HG02973 (cell line): Measurements from ENCODE around the gene ARSB.
"Not testable (repeated sequence)": the region's sequence is repeated elsewhere in the genome, so short reads cannot be mapped to it uniquely, and the experiment has no call there.

Experiments
- ATAC-seq: cut with Tn5 transposase; IDR thresholded peaks from one replicate; pipeline ENCODE4 v1.9.1; 2021; ENCODE audit warnings: moderate library complexity; ENCODE audit not compliant: unreplicated experiment

ARSB gene

GRCh38 chr5:78785454-78785853 lies 199.7 kb downstream of the ARSB start:
- no peak for ATAC-seq

- ATAC-seq = no peak
Observed at GRCh38 chr5:78783434-78784130, 201.5 kb downstream of the ARSB start.

GRCh38 chr5:78782728-78783127 lies 202.4 kb downstream of the ARSB start:
- ATAC-seq = no peak

- ATAC-seq = no peak
Observed at GRCh38 chr5:78781611-78782286, 203.4 kb downstream of the ARSB start.

GRCh38 chr5:78779771-78780616 lies 205.1 kb downstream of the ARSB start:
- no peak for ATAC-seq

GRCh38 chr5:78779262-78779661 lies 205.8 kb downstream of the ARSB start:
- ATAC-seq = no peak

GRCh38 chr5:78778538-78778937 lies 206.6 kb downstream of the ARSB start:
- ATAC-seq = no peak

GRCh38 chr5:78777901-78778300 lies 207.2 kb downstream of the ARSB start:
- no peak for ATAC-seq

GRCh38 chr5:78776637-78777036 lies 208.5 kb downstream of the ARSB start:
- ATAC-seq = no peak

- no peak for ATAC-seq
Observed at GRCh38 chr5:78773655-78774054, 211.5 kb downstream of the ARSB start.

- ATAC-seq = no peak
Observed at GRCh38 chr5:78771260-78772205, 213.6 kb downstream of the ARSB start.

GRCh38 chr5:78768781-78769380 lies 216.2 kb downstream of the ARSB start:
- no peak for ATAC-seq

- ATAC-seq = no peak
Observed at GRCh38 chr5:78766412-78766762, 218.7 kb downstream of the ARSB start.

- ATAC-seq = no peak
Observed at GRCh38 chr5:78765756-78766411, 219.2 kb downstream of the ARSB start.

- no peak for ATAC-seq
Observed at GRCh38 chr5:78765116-78765515, 220.0 kb downstream of the ARSB start.

- ATAC-seq = no peak
Observed at GRCh38 chr5:78763659-78764189, 221.4 kb downstream of the ARSB start.

GRCh38 chr5:78762743-78763142 lies 222.4 kb downstream of the ARSB start:
- ATAC-seq = not testable (repeated sequence)

GRCh38 chr5:78761840-78762239 lies 223.3 kb downstream of the ARSB start:
- ATAC-seq = no peak

GRCh38 chr5:78760770-78761169 lies 224.3 kb downstream of the ARSB start:
- no peak for ATAC-seq

GRCh38 chr5:78760366-78760765 lies 224.7 kb downstream of the ARSB start:
- ATAC-seq = no peak
